Measurements from ENCODE around the gene NAB2. TPM values are rescaled to one million over a fixed set of nuclear protein-coding genes. Genes with fewer than 3 reads are reported as not detected.
A peak's percentile ranks its signal among the peaks of the same experiment; 100 is the strongest.

Gene NAB2
- total and polyA plus RNA-seq, 10 of the 15 experiments (the other 5 are each of a cell fraction or from before 2014, with no cell fraction given) = 0.35 to 35.2 (median 15.3) TPM

DNA sequence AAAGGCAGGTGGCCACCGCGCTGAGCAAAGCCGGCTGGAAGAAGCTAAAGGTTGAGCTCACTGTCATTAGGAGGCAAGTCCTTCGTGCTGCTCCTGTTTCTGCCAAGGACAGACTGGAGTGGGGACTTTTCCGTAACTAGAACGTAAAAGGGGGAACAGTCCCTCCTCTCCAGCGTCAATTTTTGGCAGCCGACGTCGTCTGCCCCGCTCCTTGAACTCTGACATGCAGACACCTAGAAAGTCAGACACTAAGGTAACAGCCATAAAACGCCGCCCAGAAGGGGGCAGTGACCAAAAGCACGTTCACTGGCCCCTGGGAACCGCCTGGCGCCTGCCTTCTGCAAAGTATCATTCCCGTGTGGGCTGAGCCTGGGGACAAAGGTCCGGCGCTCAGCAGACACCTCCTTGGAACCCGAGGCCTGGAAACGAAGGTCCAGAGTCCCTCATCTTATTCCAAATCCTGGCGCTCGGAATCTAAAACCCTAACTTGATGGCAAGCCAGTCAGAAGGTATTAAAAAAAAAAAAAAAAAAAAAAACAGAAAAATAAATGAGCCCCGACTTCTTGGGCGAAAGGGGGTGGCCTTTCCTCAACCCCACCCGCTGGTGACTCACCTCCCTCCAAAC is 38.3 kb downstream of the NAB2 start (continued):
- TF ChIP-seq, protein P1, sequence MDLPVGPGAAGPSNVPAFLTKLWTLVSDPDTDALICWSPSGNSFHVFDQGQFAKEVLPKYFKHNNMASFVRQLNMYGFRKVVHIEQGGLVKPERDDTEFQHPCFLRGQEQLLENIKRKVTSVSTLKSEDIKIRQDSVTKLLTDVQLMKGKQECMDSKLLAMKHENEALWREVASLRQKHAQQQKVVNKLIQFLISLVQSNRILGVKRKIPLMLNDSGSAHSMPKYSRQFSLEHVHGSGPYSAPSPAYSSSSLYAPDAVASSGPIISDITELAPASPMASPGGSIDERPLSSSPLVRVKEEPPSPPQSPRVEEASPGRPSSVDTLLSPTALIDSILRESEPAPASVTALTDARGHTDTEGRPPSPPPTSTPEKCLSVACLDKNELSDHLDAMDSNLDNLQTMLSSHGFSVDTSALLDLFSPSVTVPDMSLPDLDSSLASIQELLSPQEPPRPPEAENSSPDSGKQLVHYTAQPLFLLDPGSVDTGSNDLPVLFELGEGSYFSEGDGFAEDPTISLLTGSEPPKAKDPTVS (IDR thresholded peaks at IDR 0.05; ENCODE audit: low read depth, low read length) = no peak
- TF ChIP-seq, protein P2, sequence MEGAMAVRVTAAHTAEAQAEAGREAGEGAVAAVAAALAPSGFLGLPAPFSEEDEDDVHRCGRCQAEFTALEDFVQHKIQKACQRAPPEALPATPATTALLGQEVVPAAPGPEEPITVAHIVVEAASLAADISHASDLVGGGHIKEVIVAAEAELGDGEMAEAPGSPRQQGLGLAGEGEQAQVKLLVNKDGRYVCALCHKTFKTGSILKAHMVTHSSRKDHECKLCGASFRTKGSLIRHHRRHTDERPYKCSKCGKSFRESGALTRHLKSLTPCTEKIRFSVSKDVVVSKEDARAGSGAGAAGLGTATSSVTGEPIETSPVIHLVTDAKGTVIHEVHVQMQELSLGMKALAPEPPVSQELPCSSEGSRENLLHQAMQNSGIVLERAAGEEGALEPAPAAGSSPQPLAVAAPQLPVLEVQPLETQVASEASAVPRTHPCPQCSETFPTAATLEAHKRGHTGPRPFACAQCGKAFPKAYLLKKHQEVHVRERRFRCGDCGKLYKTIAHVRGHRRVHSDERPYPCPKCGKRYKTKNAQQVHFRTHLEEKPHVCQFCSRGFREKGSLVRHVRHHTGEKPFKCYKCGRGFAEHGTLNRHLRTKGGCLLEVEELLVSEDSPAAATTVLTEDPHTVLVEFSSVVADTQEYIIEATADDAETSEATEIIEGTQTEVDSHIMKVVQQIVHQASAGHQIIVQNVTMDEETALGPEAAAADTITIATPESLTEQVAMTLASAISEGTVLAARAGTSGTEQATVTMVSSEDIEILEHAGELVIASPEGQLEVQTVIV (IDR thresholded peaks at IDR 0.05; ENCODE audit: borderline replicate concordance, partially characterized antibody) = no peak
- TF ChIP-seq CBX3 (IDR thresholded peaks at IDR 0.05; ENCODE audit: borderline replicate concordance, low read depth) (no peak), SMAD5 (IDR thresholded peaks at IDR 0.05; ENCODE audit: low read depth) (no peak), RAD51 (IDR thresholded peaks at IDR 0.05) (no peak), NFXL1 (IDR thresholded peaks at IDR 0.05; ENCODE audit: borderline replicate concordance) (no peak), ZNF622 (IDR thresholded peaks at IDR 0.05) (no peak), TBL1XR1 (IDR thresholded peaks at IDR 0.05; ENCODE audit: low read depth, low read length) (no peak), RB1 (IDR thresholded peaks at IDR 0.05; ENCODE audit: borderline replicate concordance) (no peak), ZNF274 (IDR thresholded peaks at IDR 0.05; ENCODE audit: insufficient read depth, insufficient read length) (no peak), WRNIP1 (IDR thresholded peaks at IDR 0.05; ENCODE audit: borderline replicate concordance, low read depth, low read length) (no peak), SIX5 (IDR thresholded peaks at IDR 0.05; ENCODE audit: low read depth, low read length, severe bottlenecking) (no peak), ZNF384 (IDR thresholded peaks at IDR 0.05; ENCODE audit: borderline replicate concordance, low read depth, low read length) (peak; percentile 6; the same call in 1 of the 2 replicates), FOXK2 (IDR thresholded peaks at IDR 0.05) (no peak), HDAC2 (IDR thresholded peaks at IDR 0.05) (no peak), RAD21 (IDR thresholded peaks at IDR 0.05; ENCODE audit: insufficient read depth, low read depth, low read length) (peak; percentile 18; the same call in 1 of the 2 replicates), YBX1 (IDR thresholded peaks at IDR 0.05) (no peak), CTCF (IDR thresholded peaks at IDR 0.05 in 2 of 3, conservative IDR thresholded peaks at IDR 0.05 in 1 of 3; ENCODE audit: control insufficient read depth in 2 of 3, extremely low read depth in 1 of 3, insufficient read depth in 1 of 3, low read depth in 3 of 3, low read length in 3 of 3) (peak; percentile 12 to 35 (median 32); a peak in 3 of 6 replicates), MXI1 (IDR thresholded peaks at IDR 0.05; ENCODE audit: low read depth, low read length) (no peak)
- TF ChIP-seq, protein P3, sequence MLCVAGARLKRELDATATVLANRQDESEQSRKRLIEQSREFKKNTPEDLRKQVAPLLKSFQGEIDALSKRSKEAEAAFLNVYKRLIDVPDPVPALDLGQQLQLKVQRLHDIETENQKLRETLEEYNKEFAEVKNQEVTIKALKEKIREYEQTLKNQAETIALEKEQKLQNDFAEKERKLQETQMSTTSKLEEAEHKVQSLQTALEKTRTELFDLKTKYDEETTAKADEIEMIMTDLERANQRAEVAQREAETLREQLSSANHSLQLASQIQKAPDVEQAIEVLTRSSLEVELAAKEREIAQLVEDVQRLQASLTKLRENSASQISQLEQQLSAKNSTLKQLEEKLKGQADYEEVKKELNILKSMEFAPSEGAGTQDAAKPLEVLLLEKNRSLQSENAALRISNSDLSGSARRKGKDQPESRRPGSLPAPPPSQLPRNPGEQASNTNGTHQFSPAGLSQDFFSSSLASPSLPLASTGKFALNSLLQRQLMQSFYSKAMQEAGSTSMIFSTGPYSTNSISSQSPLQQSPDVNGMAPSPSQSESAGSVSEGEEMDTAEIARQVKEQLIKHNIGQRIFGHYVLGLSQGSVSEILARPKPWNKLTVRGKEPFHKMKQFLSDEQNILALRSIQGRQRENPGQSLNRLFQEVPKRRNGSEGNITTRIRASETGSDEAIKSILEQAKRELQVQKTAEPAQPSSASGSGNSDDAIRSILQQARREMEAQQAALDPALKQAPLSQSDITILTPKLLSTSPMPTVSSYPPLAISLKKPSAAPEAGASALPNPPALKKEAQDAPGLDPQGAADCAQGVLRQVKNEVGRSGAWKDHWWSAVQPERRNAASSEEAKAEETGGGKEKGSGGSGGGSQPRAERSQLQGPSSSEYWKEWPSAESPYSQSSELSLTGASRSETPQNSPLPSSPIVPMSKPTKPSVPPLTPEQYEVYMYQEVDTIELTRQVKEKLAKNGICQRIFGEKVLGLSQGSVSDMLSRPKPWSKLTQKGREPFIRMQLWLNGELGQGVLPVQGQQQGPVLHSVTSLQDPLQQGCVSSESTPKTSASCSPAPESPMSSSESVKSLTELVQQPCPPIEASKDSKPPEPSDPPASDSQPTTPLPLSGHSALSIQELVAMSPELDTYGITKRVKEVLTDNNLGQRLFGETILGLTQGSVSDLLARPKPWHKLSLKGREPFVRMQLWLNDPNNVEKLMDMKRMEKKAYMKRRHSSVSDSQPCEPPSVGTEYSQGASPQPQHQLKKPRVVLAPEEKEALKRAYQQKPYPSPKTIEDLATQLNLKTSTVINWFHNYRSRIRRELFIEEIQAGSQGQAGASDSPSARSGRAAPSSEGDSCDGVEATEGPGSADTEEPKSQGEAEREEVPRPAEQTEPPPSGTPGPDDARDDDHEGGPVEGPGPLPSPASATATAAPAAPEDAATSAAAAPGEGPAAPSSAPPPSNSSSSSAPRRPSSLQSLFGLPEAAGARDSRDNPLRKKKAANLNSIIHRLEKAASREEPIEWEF (IDR thresholded peaks at IDR 0.05; ENCODE audit: insufficient replicate concordance, low read depth, low read length) = no peak
